ENCODE results near the gene RAB30.

The RAB30 gene

GRCh38 chr11:82987997-82988396 is 83.7 kb downstream of the RAB30 start:
- DNase-seq (ENCODE audit: low read depth in 1 of 2, low spot score in 1 of 2): no peak
- Histone ChIP-seq H3K27ac (replicated peaks) (no peak overlapping the region), H3K27me3 (ENCODE audit: insufficient read depth, poor library complexity, severe bottlenecking) (no peaks in the 10 kb centered on the region), H3K4me3 (replicated peaks; ENCODE audit: insufficient read depth, low read length) (no peak overlapping the region)
- TF ChIP-seq REST (IDR thresholded peaks at IDR 0.05; ENCODE audit: insufficient replicate concordance, low read depth) (no peak), GABPA (IDR thresholded peaks at IDR 0.05; ENCODE audit: low read depth) (no peak), POLR2AphosphoS5 (IDR thresholded peaks at IDR 0.05; ENCODE audit: low read depth) (no peak), SPI1 (IDR thresholded peaks at IDR 0.05; ENCODE audit: borderline replicate concordance, low read depth) (no peak), CTCF (IDR thresholded peaks at IDR 0.05; ENCODE audit: insufficient read depth, low read length) (no peak)

GRCh38 chr11:82986446-82986845 is 85.3 kb downstream of the RAB30 start:
- Histone ChIP-seq H3K27ac (replicated peaks) (no peak overlapping the region), H3K27me3 (ENCODE audit: insufficient read depth, poor library complexity, severe bottlenecking) (no peaks in the 10 kb centered on the region), H3K4me3 (replicated peaks; ENCODE audit: insufficient read depth, low read length) (no peak overlapping the region)
- TF ChIP-seq SPI1 (IDR thresholded peaks at IDR 0.05; ENCODE audit: borderline replicate concordance, low read depth) (no peak), REST (IDR thresholded peaks at IDR 0.05; ENCODE audit: insufficient replicate concordance, low read depth) (no peak), POLR2AphosphoS5 (IDR thresholded peaks at IDR 0.05; ENCODE audit: low read depth) (no peak), GABPA (IDR thresholded peaks at IDR 0.05; ENCODE audit: low read depth) (no peak), CTCF (IDR thresholded peaks at IDR 0.05; ENCODE audit: insufficient read depth, low read length) (no peak)
- DNase-seq (ENCODE audit: low read depth in 1 of 2, low spot score in 1 of 2): no peak

- no peaks in the 10 kb centered on the region for H3K27me3 ChIP-seq (ENCODE audit: insufficient read depth, poor library complexity, severe bottlenecking)
- no peak overlapping the region for H3K4me3 ChIP-seq (replicated peaks; ENCODE audit: insufficient read depth, low read length)
- TF ChIP-seq SPI1 (IDR thresholded peaks at IDR 0.05; ENCODE audit: borderline replicate concordance, low read depth): no peak
- TF ChIP-seq CTCF (IDR thresholded peaks at IDR 0.05; ENCODE audit: insufficient read depth, low read length): no peak
- no peak for TF ChIP-seq POLR2AphosphoS5 (IDR thresholded peaks at IDR 0.05; ENCODE audit: low read depth)
- H3K27ac ChIP-seq (replicated peaks): no peak overlapping the region
- DNase-seq (ENCODE audit: low read depth in 1 of 2, low spot score in 1 of 2): no peak
Measured at GRCh38 chr11:82981852-82982251, 89.8 kb downstream of the RAB30 start.

GRCh38 chr11:82980947-82981346 is 90.8 kb downstream of the RAB30 start:
- H3K4me3 ChIP-seq (replicated peaks; ENCODE audit: insufficient read depth, low read length): no peak overlapping the region
- no peak overlapping the region for H3K27ac ChIP-seq (replicated peaks)
- TF ChIP-seq SPI1 (IDR thresholded peaks at IDR 0.05; ENCODE audit: borderline replicate concordance, low read depth) (no peak), GABPA (IDR thresholded peaks at IDR 0.05; ENCODE audit: low read depth) (no peak), POLR2AphosphoS5 (IDR thresholded peaks at IDR 0.05; ENCODE audit: low read depth) (no peak), CTCF (IDR thresholded peaks at IDR 0.05; ENCODE audit: insufficient read depth, low read length) (no peak), REST (IDR thresholded peaks at IDR 0.05; ENCODE audit: insufficient replicate concordance, low read depth) (no peak)
- DNase-seq (ENCODE audit: low read depth in 1 of 2, low spot score in 1 of 2): no peak
- no peaks in the 10 kb centered on the region for H3K27me3 ChIP-seq (ENCODE audit: insufficient read depth, poor library complexity, severe bottlenecking)
